GM08714 (cell line): Measurements from ENCODE around the gene TMEM196.

ENCODE experiments used
- H3K4me3 ChIP-seq: fragments of 200-500 bp; sonication (Bioruptor generic); 2 replicates; pipeline ENCODE4 v1.5.1; 2014; ENCODE audit warnings: mild to moderate bottlenecking, low read length, inconsistent platforms
- ZNF274 ChIP-seq: IDR thresholded peaks from 2 replicates; pipeline ENCODE4 v1.6.1; 2012; ENCODE audit warnings: mild to moderate bottlenecking, low read depth, low read length

Gene TMEM196

DNA sequence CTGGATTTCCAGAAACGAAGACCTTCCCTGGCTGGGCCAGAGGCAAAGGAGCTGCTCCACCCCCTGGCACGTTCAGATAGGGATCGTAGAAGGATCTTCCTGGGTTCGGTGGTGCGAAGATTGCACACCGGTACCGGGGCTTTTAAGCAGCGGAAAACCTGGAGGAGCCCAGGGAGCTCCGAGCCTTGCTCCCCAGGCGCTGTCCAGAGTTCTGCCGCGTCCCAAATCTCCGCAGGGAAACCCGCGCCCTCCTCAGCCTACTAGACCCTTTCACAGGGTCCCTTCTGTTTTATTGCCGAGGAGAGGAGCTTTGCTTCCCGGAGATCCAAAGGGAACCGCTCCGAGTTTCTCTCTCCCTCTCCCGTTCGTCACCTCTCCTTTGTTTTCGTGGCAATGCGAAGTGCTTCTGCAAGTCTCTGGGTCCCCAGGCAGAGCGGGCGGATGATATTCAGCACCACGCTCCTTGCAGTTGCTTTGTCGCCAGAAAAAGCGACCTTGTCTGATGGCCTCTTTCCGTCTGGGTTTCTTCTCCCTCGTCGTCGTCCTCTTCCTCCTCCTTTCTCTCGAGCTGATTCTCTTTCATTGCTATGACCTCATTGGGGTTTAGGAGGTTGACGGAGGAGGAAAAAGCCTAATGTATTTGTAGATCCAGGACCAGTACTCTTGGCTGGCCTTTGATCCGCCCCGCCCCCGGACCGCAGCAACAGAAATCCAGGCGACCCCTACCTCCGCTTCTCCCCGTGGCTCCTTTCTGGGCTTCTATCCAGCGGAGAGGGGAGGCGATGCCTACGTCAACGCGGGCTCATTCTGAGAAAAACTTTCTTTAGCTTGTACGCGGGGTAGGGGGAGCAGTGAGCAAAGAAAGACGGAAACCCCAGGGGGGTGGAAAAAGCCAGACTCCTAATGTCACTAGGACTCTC is at the start of gene TMEM196:
TSS of gene TMEM196 (minus strand) at position 777 of the 920 bp plus-strand sequence. CDS start 921 bp downstream, outside the sequence.
- TF ChIP-seq ZNF274, result no peak
- H3K4me3 ChIP-seq, result no peak within 1 kb of the TSS

DNA sequence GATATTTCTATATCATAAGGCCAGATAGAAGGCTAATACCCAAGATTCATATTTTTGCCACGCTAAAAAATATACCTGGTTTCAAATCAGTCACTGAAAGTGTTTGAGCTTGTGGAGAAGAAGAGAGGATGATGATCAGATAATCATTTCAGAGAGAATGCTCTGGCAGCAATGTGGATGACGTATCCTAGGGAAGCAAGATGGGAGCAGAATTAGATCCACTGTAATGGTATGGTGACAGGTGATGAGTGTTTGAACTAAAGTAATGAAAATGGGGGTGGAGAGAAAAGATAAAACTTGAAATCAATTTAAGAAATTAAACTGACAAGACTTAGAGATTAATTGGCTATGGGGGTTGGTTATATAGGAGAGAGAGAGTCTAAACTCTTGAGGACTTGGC is 42.7 kb upstream of the TMEM196 start:
- H3K4me3 ChIP-seq, result no peak overlapping the region
- TF ChIP-seq ZNF274, result no peak

DNA sequence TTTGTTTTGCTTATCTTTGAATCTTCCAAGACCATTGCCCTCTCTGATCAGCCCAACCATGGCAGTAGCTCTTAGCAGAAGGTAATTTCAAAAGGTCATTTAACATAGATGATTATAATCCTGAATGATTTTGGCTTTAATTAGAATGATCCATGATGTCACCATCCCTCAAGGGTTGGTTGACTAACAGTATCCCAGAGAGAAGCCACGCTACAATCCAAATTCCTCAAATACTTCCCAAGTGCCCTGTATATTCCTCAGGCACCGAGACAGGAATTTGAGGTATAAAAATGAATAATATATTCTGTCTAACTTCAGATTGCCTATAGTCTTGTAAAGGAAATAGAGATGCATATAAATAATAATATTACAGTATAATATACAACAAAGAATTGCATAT is 42.1 kb upstream of the TMEM196 start:
- no peak for TF ChIP-seq ZNF274
- no peak overlapping the region for H3K4me3 ChIP-seq

- H3K4me3 ChIP-seq, result no peak overlapping the region
- TF ChIP-seq ZNF274, result no peak
Observed at GRCh38 chr7:19814776-19815175, 41.4 kb upstream of the TMEM196 start.

DNA sequence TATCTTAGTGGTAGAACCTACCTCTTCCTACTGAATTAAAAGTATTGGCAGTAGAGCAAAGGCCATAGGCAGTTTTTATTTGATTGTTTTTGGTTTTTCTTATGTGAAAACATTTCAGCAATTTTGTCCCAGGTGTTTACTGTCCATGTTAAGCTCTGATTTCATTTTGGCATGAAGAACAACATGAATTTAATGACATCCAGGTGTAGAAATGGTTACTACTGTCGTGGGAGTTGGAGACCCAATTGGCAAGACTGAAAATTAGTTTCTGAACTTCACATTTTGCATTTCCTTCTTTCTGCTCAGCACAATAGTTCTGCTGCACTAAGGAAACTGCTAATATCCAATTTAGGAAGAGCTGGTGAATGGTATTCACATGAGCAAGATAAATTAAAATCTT is 38.0 kb upstream of the TMEM196 start:
- no peak for TF ChIP-seq ZNF274
- H3K4me3 ChIP-seq, result no peak overlapping the region

DNA sequence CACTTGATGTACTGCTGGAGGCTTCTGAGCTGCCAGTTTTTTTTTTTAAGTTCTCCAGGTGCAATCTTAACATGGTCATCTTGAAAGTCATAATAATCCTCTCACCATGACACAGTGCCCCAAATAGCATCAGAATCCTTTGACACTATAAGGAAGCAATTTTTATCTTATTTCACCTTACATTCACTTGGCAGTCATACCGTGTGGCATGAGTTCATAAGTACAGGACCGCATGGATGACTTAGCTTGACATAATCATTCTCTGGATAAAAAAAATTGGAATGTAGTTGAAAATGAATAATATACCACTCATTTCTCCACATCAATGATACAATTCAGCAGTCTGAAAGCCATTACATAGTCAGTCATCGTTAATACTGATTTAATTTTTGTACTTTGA is 25.6 kb upstream of the TMEM196 start:
- no peak overlapping the region for H3K4me3 ChIP-seq
- TF ChIP-seq ZNF274, result no peak

- no peak for TF ChIP-seq ZNF274
- H3K4me3 ChIP-seq, result no peak overlapping the region
Observed at GRCh38 chr7:19783541-19783940, 10.1 kb upstream of the TMEM196 start.

DNA sequence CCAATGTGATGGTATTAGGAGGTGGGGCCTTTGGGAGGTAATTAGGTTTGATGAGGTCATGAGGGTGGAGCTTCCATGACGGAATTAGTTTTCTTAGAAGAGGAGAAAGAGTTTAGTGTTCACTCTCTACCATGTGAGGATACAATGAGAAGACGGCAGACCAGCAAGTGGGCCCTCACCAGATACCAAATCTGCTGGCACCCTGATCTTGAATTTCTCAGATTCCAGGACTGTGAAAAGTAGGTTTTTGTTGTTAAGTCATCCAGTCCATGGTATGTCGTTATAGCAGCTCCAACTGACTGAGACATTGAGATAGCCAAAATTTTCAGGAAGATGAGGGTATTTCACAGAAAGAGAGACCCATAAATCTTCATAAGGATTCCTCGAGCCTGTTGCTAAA is 3.6 kb upstream of the TMEM196 start:
- no peak for TF ChIP-seq ZNF274
- H3K4me3 ChIP-seq, result no peak overlapping the region

DNA sequence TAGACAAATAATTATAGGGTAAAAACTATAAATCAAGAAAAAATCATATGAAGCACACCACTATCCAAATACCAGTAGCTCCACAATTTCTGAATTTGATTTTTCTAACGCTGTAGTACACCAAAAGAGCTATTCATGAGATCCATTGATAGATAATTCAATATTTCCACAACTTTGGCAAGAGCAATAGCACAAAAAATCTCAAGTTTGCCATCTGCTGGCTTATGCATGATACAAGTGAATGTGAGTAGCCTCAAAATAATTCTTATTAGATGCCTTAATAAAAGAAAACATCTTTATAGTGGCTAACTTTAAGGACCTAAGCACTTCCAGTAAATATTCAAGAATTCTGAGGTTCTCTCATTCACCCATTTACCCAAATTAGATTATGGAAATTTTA is 2.2 kb upstream of the TMEM196 start:
- TF ChIP-seq ZNF274, result no peak
- H3K4me3 ChIP-seq, result no peak overlapping the region

DNA sequence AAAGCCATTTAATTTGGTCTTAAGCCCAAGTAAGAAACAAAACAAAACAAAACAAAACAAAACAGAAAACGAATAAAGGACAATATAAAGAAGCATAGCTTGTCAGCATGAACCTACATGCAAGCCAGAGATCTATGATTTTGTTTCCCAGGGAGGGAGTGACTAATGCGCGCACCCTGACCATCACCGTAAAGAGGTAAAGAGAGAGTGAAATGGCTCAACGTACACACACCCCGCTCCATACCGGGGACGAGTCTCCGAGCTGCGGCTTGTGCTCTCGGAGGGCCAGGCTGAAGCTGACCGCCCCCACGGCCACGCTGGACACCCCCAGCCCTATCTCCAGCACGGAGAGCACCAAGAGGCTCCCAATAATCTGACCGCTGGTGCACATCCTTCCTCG is 1.1 kb downstream of the TMEM196 start:
- no peak for TF ChIP-seq ZNF274
- H3K4me3 ChIP-seq, result no peak overlapping the region

GRCh38 chr7:19762631-19763030 is 10.8 kb downstream of the TMEM196 start:
- no peak overlapping the region for H3K4me3 ChIP-seq
- TF ChIP-seq ZNF274, result no peak

GRCh38 chr7:19754521-19755116 is 18.8 kb downstream of the TMEM196 start:
- no peak for TF ChIP-seq ZNF274
- H3K4me3 ChIP-seq, result no peak overlapping the region

DNA sequence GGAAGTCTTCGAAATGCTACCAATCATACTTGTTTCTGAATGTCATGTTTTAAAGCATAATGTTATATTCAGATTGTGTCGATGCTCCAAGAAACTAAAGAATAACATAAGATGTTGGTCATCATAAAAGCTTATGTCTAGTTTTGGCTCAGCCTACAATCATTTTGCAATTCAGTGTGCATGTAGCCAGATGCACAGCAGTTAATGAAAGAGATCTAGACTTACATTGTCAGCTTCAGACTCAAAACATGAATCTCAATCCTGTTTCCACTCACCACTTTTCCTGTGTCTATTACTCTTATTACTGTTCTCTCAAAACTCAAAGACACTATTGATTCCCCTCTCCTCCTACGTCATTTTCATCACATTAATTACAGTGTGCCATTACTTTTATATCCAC is 21.4 kb downstream of the TMEM196 start:
- no peak overlapping the region for H3K4me3 ChIP-seq
- TF ChIP-seq ZNF274, result no peak

GRCh38 chr7:19749658-19750057 is 23.8 kb downstream of the TMEM196 start:
- no peak for TF ChIP-seq ZNF274
- no peak overlapping the region for H3K4me3 ChIP-seq

DNA sequence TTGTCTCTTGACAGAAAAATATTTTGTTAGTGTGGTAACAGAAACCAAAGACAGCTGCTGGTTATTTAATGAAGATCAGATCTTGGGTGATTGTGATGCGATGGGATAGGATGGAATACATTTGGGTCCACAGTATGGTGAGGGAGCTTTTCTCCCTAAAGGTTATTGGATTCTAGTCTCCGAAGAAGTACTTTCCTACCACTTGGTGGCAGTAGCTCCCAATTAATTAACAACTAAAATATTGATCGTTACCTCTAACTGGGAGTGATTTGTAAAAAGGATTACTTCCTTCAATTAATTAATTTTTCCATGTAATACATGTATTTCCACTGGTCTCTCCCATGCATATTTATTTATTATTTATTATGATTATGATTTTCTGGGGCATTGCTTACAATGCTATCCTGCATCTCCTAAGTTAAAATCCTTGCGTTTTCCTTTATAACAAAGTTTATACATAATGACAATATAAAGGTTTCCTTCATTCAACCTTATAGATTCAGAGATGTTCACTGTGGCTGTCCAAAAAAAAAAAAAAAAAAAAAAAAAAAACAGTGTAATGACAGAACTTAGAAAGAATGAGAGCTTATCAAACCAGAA is 25.6 kb downstream of the TMEM196 start:
- TF ChIP-seq ZNF274, result no peak

More for the DNA sequence above, 25.6 kb downstream of the TMEM196 start:
- H3K4me3 ChIP-seq, result no peak overlapping the region
